IPS-11a (cell line): Measurements from ENCODE around the gene HSPB7.
"Not testable (repeated sequence)": the region's sequence is repeated elsewhere in the genome, so short reads cannot be mapped to it uniquely, and the experiment has no call there.

ENCODE experiments used
- H3K4me3 ChIP-seq: one replicate; pipeline ENCODE4 v1.5.1; 2013; ENCODE audit warnings: low read depth, low read length, control low read depth

The HSPB7 gene

DNA sequence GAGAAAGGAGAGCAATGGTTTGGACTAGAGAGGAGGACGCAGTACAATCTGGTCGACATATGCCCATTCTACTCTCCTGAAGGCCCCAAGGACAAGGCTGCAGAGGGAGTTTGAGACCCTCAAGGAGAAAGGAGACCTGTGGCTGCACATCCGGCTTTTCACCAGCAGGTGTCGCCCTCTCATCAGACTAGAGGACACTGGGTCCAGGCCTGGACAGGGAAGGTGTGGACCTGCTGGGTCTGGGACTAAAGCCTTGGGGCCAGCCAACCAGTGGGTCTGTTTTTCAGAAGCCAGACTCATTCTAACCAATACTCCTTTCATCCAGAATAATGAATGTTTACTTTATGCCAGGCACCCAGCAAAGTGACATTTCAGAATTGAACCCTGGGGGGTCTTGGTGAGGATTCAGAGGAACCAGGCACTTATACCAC lies 8.8 kb downstream of the HSPB7 start:
- H3K4me3 ChIP-seq, result no peak overlapping the region

DNA sequence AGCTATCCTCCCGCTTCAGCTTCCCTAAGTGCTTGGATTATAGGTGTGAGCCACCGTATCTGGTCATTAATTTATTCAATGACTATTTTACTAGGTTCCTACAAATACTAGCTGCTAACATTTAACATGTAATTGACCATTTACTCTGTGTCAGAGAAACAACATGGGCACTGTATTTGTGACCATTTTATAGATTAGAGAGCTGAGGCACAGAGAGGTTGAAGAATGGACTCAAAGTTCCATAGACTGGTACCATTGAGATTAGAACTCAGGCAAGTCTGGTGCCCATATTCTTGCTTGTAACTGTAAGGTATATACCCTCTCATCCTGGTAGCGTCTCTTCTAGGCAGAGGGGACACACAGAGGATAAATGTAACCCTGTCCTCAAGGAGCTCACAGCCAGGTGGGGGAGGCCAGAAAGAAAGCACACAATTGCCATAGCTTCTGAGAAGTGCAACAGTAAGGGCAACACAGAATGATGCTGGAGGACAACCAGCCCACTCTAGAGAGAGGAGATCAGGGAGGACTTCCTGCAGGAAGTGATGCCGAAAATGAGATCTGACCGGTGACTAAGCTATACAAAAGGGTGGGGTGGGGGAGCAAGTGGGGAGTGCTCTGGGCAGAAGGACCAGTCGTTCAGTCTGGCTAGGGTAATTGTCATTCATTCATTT lies 10.0 kb downstream of the HSPB7 start:
- no peak overlapping the region for H3K4me3 ChIP-seq

DNA sequence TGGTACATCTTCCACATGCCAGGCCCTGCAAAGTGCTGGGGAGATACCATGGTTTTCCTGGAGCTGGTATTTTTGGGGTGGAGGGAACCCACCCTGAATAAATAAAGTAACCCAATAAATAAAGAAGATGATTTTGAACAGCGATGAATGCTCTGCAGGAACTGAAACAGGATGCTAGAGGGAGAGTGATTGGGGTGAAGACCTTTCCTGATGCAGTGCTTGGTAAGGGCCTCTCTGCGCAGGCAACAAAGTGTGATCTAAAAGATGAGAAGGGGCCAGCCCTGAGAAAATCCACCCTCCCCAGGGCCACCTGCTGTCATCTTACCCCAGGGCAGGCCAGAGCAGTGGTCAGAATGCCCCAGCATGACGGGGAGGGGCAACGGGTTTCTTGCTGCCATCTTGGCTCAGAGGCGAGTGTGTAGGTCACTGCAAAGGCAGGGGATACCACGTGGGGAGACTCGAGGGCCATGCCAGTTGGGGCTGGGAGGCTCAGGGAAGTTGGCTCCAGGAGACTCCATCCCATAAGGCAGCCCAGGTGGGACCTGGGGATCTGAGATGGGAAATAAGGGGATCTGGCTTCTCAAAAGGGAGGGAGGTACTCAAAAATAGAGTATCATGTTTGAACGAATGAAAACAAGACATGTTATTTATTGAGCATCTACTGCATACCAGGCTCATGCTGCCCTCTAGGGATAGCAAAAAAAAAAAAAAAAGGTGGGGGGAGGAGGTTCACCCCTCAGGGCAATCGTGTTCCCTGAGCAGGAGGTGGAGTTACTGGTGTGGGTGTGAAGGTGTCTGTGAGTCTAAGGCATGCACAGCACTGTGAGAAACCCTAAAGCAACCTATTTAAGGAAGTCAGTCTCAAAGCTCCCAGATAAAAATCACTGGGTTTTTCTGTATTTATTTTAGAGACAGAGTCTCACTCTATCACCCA lies 11.0 kb downstream of the HSPB7 start:
- H3K4me3 ChIP-seq, result no peak overlapping the region

DNA sequence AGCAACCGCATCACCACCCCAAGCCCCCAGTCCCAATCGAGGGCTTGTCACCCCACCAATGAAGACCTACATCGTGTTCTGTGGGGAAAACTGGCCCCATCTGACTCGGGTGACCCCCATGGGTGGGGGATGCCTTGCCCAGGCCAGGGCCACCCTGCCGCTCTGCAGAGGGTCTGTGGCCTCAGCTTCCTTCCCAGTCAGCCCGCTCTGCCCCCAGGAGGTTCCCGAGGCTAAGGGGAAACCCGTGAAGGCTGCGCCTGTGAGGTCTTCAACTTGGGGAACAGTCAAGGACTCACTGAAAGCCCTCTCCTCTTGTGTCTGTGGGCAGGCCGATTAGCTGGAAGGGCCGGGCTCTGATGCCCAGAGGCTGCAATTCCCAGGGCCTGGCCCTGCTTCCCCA lies 11.8 kb downstream of the HSPB7 start:
- H3K4me3 ChIP-seq, result no peak overlapping the region

DNA sequence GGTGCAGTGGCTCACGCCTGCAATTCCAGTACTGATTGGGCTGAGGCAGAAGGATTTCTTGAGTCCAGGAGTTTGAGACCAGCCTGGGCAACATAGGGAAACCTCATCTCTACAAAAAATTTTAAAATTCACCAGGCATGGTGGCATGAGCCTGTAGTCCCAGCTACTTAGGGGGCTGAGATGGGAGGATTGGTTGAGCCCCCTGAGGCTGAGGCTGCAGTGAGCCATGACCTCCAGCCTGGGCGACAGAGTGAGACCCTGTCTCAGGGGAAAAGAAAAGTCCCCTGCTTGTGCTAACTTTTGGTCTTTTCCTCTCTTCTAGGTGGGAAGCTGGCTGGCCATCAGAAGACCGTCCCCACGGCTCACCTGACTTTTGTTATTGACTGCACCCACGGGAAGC lies 12.2 kb downstream of the HSPB7 start:
- H3K4me3 ChIP-seq, result no peak overlapping the region

DNA sequence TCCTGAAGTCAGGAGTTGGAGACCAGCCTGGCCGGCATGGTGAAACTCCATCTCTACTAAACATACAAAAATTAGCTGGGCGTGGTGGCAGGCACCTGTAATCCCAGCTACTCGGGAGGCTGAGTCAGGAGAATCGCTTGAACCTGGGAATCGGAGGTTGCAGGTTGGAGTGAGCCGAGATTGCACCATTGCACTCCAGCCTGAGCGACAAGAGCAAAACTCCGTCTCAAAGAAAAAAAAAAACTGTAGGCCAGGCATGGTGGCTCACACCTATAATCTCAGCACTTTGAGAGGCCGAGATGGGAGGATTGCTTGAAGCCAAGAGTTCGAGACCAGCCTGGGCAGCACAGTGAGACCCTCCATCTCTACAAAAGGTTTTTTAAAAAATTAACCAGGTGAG lies 16.6 kb downstream of the HSPB7 start:
- H3K4me3 ChIP-seq, result not testable (repeated sequence)

DNA sequence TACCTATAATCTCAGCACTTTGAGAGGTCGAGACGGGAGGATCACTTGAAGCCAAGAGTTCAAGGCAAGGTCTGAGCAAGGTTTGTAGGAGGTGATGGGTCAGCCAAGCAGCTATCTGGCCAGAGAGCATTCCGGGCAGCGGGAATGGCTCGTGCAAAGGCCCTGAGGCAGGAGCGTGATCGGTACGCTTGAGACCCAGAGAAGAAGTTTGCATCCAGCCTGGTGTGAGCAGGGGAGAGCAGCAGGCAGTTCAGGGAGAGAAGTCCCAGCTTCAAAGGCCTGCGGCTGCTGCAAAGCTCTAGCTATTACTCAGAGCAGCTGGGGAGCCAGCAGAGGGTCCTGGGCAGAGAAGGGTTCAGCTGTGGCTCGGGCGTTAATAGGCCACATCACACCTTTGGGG lies 18.9 kb downstream of the HSPB7 start:
- no peak overlapping the region for H3K4me3 ChIP-seq

DNA sequence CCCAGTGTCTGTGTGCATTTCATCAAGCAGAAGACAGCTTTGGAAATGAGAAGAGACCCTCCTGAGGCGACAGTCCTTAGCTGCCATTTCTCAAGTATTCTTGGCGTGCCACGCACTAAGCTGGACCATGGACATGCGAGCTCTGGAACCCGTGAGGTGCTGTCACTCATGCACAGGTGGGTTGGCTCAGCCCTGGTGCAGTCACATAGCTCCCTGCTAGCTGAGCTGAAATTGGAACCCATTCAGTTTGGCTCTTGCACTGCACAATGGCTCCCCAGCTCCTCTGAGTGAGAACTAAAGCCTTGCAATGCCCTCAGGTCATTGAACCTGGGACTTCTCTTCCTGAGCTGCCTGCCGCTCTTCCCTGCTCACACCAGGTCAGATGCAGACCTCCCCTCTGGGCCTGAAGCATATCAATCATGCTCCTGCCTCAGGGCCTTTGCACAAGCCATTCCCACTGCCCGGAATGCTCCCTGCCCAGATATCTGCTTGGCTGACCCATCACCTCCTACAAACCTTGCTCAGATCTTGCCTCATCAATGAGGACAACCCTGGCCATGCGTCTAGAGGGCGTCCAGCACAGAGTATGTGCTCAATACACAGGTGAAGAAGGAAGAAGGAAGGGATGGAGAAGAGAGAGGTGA lies 20.1 kb downstream of the HSPB7 start:
- no peak overlapping the region for H3K4me3 ChIP-seq

DNA sequence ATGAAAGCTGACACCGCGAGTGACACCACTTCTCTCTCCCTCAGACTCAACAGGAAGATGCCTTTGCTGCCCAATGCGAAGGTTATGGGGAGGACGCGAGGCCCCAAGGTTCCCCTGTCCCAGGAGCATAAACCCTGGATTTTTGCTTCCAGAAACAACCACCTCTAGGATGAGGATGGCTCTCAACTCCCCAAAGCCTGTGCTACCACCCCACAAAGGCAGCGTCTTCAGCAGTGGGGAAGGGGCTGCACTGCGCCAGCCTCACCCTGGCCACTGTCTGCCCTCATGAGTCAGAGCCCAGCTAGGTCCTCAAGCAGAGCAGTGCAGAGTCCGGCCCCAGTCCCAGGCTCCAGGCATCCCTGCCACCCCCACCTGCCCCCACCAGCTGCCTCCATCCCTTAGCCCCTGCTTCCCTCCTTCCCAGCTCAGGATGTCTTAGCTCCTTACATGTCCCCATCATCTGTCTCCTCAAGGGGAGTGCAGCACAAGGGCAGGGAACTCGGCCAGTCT lies 20.7 kb downstream of the HSPB7 start:
- no peak overlapping the region for H3K4me3 ChIP-seq

DNA sequence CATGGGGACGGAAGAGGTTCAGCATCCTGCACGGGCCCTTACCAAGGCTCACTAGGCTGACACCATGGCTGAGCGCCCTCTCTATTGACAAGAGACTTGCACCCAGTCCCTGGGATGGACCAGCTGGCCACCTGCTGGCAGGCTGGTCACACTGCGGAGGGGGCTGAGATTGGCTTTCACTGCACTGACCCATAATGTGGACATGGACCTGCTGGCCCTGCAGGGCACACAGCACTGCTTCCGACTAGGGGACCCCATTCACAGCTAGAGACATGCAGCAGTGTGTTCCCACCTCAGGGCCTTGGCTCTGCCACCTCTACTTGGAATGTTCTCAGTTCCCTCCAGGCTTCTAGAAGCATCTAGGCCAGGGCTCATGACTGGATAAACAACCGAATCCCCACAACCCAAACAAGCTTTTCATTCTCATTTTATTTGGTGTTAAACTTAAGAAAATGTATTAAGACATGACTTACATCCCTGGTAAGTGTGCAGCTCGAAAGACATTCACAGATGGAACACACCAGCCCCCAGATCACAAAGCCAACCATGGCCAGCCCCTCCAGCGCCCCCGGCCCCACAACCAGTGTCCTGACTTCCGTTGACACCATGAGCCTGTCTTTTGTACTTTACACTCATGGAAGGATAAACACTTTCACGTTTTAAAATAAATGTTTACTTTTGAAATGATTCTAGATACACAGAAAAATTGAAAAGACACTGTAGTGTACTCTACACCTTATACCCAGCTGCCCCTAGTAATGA lies 23.1 kb downstream of the HSPB7 start:
- no peak overlapping the region for H3K4me3 ChIP-seq

DNA sequence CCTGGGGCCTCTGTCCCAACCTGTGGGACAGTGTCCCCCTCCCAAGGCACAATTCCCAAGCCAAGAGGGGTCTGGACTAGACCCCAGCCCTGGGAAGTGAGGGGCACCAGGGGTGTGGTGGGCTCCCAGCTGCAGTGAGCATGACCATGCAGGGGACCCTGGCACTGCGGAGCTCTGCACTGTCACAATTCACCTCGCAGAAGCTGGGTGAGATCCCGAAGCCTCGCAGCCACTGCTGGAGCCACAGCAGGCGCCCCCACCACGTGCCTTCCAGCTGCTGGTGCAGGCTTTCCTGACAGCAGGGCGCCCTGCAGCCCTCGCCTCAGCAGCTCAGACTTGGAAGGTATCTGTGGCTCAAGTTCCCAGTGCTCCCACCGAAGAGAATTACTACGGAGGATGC lies 23.8 kb downstream of the HSPB7 start:
- H3K4me3 ChIP-seq, result no peak overlapping the region

DNA sequence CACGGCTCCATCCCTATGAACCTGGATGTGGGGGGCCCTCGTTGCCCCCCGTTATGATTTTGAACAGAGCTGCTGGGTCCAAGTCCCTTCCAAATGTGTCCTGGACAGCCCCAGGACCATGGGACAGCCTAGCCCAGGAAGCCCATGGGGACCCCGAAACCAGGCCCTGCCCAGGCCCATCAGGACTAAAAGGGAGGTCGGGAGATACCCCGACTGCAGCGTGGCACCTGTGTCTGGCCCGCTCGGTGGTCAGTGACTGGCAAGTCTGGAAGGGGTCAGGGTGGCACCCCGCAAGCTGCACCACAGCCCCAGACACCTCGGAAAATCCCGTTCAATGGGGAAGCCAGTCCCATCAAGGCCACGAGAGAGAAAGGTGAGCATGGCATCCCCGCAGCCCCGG lies 24.2 kb downstream of the HSPB7 start:
- no peak overlapping the region for H3K4me3 ChIP-seq

DNA sequence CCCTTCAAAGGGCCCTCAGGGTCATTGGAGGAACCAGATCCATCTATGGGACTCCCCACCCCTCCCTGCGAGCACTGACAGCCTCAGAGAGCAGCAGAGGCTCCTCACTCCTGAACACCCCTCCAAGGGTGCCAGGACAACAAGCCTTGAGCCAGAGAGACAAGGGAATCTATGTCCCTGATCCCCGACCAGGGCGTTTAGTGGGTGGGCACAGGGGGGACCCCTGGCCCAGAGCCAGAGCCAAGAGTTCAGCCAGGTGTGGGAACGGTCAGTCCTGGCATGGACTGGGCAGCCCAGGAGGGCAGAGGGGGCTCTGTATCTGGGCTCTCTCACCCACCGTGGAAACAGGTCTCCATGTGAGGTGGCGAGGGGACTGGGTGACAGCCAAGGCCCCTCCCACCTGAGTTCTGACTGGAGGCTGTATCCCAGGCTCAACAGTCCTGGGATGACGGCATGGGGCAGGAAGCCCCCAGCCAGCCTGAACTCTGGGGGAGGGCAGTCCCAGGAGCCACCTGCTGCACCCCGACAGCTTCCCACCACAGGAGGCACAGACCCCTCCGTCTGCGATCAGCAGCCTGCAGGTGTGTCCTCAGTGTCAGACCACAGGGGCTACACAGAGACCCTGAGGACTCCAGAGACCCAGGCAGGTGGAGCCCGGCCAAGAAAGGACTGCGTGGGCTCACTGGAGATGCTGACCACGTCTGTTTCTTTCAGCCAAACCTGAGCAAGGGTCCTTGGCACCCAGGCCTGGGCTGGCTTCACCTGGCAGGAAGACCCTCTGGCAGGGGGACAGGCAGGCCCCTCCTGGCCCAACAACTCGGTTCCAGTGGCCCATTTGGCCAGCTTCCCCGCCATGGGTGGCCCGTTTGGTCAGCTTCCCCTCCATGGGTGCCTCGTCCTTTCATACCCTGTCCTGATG lies 25.0 kb downstream of the HSPB7 start:
- H3K4me3 ChIP-seq, result no peak overlapping the region

DNA sequence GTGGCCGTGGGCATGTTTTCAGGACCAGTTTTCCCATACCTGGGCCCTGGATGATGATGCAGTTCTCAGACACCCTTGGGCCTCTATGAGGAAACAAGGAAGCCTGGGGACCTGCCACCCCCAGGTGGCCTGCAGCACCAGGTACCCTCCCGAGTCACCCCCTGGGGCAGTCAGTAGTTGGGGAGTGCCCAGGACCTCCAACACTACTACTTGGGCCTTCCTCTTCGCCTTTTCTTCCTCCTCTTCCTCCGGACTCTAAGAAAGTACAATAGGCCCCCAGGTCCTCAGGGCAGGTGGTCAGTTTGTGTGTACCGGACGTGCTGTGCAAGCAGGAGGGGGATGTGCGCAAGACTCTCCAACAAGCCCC lies 25.7 kb downstream of the HSPB7 start:
- no peak overlapping the region for H3K4me3 ChIP-seq

DNA sequence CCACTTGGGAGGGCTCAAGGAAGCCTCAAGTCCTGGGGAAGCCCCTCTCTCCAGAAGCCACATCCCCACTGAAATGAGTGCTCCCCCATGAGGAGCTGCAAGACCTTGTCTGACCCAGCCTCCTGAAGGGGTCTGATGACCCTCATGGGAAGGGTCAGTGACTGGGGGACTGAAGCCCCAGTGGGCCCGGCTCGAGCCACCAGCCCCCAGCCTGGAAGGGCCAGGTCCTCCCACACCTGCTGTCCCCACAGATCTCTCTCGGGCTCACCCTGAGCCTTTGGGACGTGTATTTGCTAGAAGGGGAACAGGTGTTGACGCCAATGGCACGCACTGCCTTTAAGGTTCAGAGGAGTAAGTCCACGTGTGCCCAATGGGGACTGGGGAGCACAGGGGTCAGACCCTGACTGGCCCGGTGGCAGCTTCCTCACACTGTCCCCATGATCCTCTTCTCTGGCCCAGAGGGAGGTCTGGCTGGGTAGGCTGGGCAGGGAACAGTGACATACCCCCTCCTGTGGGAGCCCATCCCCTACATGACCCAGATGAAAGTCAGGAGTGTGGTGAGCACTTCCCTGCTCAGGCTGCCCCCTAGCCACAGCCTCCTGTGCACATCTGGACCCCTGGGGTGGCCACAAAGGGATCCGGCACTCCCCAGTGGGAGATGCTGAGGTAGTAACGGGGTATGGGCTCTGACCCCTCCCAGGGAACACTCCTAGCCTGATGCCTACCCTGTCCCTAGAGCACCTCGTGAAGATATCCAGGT lies 26.2 kb downstream of the HSPB7 start:
- H3K4me3 ChIP-seq, result no peak overlapping the region

DNA sequence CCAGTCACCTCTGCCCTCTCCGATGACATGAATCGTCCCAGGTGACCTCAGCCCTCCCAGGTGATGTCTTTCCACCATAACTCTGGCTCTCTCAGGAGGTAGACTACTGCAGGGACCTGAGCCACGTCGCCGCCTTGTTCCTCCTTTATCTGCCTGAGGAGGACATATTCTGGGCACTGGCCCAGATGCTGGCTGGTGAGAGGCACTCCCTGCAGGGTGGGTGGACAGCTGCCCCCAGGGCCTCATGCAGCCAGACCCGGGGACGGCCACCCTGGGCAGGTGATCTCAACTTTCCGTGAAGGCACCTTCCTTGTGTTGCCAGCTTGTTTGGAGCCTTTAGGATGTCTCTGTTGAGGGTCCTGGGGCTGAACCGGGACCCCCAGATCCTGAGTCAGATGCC lies 28.1 kb downstream of the HSPB7 start:
- H3K4me3 ChIP-seq, result no peak overlapping the region

DNA sequence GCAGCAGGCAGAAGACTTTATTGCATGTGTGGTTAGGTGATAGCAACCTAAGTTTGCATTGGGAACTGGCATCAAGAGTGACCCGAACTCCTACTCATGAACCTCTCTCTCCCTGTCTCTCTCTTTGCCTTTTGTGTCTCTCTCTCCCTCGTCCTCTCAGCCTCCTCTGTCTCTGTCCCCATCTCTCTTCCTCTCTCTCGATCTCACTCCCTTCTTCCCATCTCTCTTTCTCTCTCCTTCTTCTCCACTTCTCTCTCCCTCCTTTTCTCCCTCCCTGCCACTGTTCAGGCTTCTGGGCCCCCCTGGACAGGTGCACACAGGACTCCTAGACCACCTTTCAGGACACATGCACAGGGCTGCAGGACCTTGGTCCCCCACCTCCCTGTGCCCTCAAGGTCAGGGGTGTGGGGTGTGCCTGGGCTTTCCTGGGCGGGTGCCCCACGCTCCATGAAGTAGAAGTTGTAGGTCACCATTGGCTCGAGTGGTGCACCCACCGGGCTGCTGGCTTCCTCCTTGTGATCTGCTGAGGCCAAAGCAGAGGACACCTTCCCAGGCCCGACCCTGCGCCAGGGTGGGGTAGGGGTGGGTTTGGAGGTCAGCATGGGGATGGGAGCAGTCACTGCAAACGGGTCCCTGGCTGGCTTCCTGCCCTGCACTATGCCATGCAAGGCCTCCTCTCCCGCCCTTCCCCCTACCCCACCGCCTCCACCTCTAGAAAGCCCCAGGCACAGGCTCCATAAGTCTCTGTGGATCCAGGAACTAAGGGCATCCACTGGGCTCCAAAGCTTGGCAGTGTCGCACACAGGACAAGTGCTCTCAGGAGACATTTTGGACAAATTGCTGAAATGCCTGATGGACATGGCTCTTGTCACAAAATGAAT lies 28.7 kb downstream of the HSPB7 start:
- no peak overlapping the region for H3K4me3 ChIP-seq

DNA sequence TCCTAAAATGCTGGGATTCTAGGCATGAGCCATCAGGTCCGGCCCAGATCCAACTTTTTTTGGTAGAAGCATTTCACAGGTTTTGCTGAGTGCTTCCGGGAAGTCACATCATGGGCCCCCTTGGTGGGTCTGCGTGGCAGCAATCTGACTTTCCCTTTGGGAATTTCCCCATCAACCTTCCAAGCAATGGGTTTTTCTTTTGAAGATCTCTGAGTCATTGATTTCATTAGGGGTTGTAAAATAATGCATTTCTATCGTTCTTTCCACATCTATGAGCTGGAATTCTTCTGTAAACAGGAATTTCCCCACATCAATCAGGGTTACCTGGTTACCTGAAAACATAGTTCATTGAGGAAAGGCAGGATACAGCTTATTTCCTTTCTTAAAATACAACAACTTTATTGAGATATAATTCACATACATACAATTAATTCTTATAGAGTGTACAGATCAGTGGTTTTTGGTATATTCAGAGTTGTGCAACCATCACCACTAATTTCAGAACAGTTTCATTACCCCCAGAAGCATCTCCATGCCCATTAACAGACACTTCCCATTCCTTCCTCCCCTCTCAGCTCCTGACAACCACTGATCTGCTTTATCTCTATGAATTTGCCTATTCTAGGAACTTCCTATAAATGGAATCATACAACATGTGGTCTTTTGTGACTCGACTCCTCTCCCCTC lies 32.1 kb downstream of the HSPB7 start:
- H3K4me3 ChIP-seq, result no peak overlapping the region
